GM21381 (cell line): ENCODE results near the gene CTSS.

Experiments
- ATAC-seq: cut with Tn5 transposase; IDR thresholded peaks from one replicate; pipeline ENCODE4 v1.9.1; 2021; ENCODE audit warnings: mild to moderate bottlenecking, moderate library complexity; ENCODE audit not compliant: unreplicated experiment

The CTSS gene

DNA sequence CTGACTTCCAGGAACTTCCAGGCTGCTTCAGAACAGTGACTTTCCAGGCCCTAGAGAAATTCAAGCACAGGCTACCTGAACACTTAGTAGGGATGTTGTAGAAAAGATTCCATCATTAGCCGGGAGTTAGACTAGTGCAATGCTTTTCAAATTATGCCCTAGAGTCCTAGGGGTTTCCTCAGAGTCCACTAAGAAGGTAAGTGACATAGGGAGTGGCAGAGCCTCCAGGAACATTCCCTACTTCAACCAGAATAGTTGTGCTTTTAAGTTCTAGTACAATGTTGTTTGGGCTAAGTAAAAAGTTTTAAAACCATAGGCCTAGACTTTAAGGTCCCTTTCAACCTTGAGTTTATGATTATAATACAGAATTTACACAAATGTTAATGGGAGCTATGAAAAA lies 59.5 kb downstream of the CTSS start:
- ATAC-seq = no peak

DNA sequence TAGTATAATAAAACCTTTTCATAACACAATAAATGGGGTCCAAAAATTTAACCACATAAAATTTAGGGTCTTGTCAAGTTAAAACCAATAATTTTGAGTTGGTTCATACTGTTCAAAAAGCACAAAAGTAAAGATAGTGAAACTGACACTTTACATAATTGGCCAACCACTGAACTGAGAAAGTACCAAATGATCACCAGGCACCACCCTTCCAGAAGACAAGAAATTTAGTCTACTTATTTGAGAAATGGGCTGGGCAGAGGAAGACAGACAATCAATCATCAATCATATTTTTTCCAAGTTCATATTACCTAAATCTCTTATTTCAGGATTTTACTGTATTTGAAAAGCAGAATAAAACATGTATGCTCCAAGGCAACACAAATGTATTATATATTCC lies 62.2 kb downstream of the CTSS start:
- no peak for ATAC-seq

GRCh38 chr1:150696995-150697927 lies 68.3 kb downstream of the CTSS start, which contains the start of gene GOLPH3L:
Gene GOLPH3L, minus strand, starts transcription at chr1:150697154. Its CDS starts 2,316 bp downstream, at chr1:150694838.
- ATAC-seq = peak; percentile 99

GRCh38 chr1:150696590-150696989 lies 69.0 kb downstream of the CTSS start:
- ATAC-seq = no peak

DNA sequence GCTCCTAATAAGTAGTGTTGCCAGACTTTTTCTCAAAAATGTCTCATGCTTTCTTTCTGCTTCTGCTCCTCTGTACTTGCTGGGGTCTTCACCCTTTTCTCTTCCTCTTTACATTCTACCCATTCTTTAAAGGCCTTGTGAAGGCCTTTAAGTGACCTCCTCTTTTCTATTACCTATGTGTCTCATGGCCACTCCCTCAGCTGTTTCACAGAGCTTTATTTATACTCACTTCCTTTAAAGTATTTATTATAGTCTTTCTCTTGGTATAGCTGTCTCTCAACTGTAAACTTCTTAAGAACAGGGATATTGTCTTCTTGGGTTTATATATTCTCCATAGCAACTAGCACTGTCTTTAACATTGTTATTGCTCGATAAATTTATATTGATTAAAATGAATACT lies 69.4 kb downstream of the CTSS start:
- no peak for ATAC-seq

GRCh38 chr1:150695561-150695960 lies 70.0 kb downstream of the CTSS start:
- ATAC-seq = no peak

DNA sequence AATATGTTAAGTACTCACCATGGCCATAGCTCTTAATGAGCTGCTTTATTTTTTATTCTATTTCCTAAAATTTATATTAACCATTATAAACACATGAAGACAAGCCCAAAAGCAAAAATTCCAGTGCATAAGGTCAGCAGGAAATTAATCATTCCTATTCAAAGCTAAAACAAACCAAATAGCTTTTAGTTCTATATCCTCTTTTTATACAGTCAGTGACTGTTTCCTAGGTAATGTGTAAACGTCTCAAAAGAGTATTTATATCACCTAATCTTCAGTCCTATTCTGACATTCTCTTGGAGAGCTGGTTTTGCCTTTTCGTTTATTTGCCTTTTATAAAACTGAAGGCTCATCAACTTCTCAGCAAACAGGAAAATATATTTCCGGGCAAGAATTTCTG lies 72.9 kb downstream of the CTSS start:
- no peak for ATAC-seq

DNA sequence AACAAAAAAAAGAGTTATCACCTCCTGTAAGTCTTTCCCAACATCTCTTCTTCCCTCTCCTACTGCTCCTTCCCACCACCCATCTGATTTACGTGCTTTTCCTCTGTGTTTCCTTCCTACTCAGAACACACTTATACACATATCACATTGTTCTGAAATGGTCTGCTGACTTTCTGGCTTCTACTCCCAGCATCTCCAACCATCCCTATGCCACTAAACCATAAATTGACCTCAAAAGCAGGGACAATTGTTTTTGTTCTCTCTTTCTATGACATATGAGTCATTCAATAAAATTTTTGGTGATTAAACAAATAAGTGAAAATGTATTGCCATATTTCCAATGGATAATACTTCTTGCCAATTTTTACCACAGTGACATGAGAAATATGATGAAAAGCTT lies 76.8 kb downstream of the CTSS start:
- no peak for ATAC-seq

- ATAC-seq = no peak
Measured at GRCh38 chr1:150686275-150686674, 79.3 kb downstream of the CTSS start.

- no peak for ATAC-seq
Measured at GRCh38 chr1:150683914-150684313, 81.7 kb downstream of the CTSS start.
